Measurements from ENCODE around the gene AKIP1. TPM values are rescaled to one million over a fixed set of nuclear protein-coding genes. Genes with fewer than 3 reads are reported as not detected.

Gene AKIP1
- total and polyA plus RNA-seq, 2 donors (not counting 3 experiments of a cell fraction or from before 2014, with no cell fraction given) = 21.9 to 32.4 TPM

DNA sequence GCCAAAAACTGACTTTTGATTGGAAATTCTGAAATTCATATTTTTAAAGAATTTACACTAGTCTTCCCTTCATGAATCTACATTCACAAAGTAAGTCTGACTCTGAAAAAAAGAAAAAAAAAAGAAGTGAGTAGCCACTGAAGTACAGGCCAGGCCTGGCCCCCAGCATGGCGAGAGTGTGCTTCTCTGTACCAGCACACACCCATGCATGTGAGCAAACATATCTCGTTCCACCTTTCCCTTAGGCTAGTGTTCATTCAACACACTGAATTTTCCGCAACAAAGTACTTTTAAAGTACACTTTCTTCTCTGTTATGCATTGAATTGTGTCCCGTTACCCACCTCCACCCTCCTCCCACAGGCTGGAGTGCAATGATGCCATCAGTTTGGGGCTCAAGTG lies 17.2 kb downstream of the AKIP1 start:
- no peak overlapping the region for H3K27ac ChIP-seq (ENCODE audit: insufficient read depth, low read depth, low read length)
- H3K79me2 ChIP-seq (ENCODE audit: control insufficient read depth, insufficient read depth, low read length) = no peaks in the 10 kb centered on the region
- no peaks in the 10 kb centered on the region for H3K9me3 ChIP-seq (replicated peaks; ENCODE audit: control insufficient read depth, insufficient read depth, low read length)
- no TSS peak for BruUV-seq (replicated peaks)
- ChIA-PET CTCF (interaction anchor here (0.9 kb wide), 1 partner anchor 14 kb away, joined by 3 read pairs; no protein-coding TSS in a partner anchor), POLR2A (no interaction called here)
- dilution Hi-C loops (cut with MboI; ENCODE audit: extremely low pct_ligation_motif_present, low sequenced_read_pairs) (no loop called here), intact Hi-C loops (cut with micrococcal nuclease) (no loop called here)
- H3K4me3 ChIP-seq (replicated peaks in 1 of 3; ENCODE audit: insufficient read depth in 1 of 3, low read depth in 1 of 3, low read length in 3 of 3) = no peak overlapping the region
- H3K4me1 ChIP-seq (ENCODE audit: control insufficient read depth, extremely low read depth, insufficient read depth, low read length) = no peaks in the 10 kb centered on the region
- no peaks in the 10 kb centered on the region for H3K9me1 ChIP-seq (replicated peaks; ENCODE audit: control insufficient read depth, extremely low read depth, insufficient read depth, low read length)
- FAIRE-seq = no peak
- H3K9ac ChIP-seq (replicated peaks; ENCODE audit: extremely low read depth, insufficient read depth, low read length) = no peak overlapping the region
- no peak for DNase-seq (ENCODE audit: low read depth, low spot score)
- H3K27me3 ChIP-seq (ENCODE audit: control insufficient read depth in 2 of 2, insufficient read depth in 2 of 2, low read length in 2 of 2) = no peaks in the 10 kb centered on the region
- H2AFZ ChIP-seq (ENCODE audit: low read depth, low read length) = no peak overlapping the region
- no peaks in the 10 kb centered on the region for H3K36me3 ChIP-seq (ENCODE audit: control insufficient read depth in 2 of 2, extremely low read depth in 1 of 2, insufficient read depth in 2 of 2, low read length in 2 of 2)
- no peaks in the 10 kb centered on the region for H4K20me1 ChIP-seq (replicated peaks; ENCODE audit: control insufficient read depth, extremely low read depth, insufficient read depth, low read length)
- no peak overlapping the region for H3K4me2 ChIP-seq (ENCODE audit: insufficient read depth, low read length)
- TF ChIP-seq POLR2A (IDR thresholded peaks at IDR 0.05; ENCODE audit: low read depth, low read length) (no peak), MYC (IDR thresholded peaks at IDR 0.05; ENCODE audit: low read depth, low read length) (no peak), GATA2 (IDR thresholded peaks at IDR 0.05; ENCODE audit: insufficient read depth, insufficient read length, low read depth, low read length) (no peak), POLR2AphosphoS5 (IDR thresholded peaks at IDR 0.05; ENCODE audit: insufficient read depth, low read depth, low read length) (no peak), FOS (IDR thresholded peaks at IDR 0.05; ENCODE audit: borderline replicate concordance, insufficient read depth, low read length) (no peak), EZH2 (IDR thresholded peaks at IDR 0.05; ENCODE audit: borderline replicate concordance, low read depth, low read length, severe bottlenecking) (no peak), JUN (IDR thresholded peaks at IDR 0.05; ENCODE audit: borderline replicate concordance, insufficient read depth, insufficient read length, low read depth) (no peak)
- TF ChIP-seq, protein P1, sequence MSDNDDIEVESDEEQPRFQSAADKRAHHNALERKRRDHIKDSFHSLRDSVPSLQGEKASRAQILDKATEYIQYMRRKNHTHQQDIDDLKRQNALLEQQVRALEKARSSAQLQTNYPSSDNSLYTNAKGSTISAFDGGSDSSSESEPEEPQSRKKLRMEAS (IDR thresholded peaks at IDR 0.05; ENCODE audit: insufficient read depth, insufficient read length) = no peak
- TF ChIP-seq, protein P2, sequence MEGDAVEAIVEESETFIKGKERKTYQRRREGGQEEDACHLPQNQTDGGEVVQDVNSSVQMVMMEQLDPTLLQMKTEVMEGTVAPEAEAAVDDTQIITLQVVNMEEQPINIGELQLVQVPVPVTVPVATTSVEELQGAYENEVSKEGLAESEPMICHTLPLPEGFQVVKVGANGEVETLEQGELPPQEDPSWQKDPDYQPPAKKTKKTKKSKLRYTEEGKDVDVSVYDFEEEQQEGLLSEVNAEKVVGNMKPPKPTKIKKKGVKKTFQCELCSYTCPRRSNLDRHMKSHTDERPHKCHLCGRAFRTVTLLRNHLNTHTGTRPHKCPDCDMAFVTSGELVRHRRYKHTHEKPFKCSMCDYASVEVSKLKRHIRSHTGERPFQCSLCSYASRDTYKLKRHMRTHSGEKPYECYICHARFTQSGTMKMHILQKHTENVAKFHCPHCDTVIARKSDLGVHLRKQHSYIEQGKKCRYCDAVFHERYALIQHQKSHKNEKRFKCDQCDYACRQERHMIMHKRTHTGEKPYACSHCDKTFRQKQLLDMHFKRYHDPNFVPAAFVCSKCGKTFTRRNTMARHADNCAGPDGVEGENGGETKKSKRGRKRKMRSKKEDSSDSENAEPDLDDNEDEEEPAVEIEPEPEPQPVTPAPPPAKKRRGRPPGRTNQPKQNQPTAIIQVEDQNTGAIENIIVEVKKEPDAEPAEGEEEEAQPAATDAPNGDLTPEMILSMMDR (IDR thresholded peaks at IDR 0.05; ENCODE audit: extremely low read depth in 1 of 2, insufficient read depth in 1 of 2, low read depth in 1 of 2, low read length in 2 of 2) = no peak
